ENCODE data around the gene APOF. TPM values are rescaled to one million over a fixed set of nuclear protein-coding genes. Genes with fewer than 3 reads are reported as not detected.
A peak's percentile ranks its signal among the peaks of the same experiment; 100 is the strongest.

Gene APOF
- total and polyA plus RNA-seq, 4 donors: 0.12 TPM; not detected in 3

DNA sequence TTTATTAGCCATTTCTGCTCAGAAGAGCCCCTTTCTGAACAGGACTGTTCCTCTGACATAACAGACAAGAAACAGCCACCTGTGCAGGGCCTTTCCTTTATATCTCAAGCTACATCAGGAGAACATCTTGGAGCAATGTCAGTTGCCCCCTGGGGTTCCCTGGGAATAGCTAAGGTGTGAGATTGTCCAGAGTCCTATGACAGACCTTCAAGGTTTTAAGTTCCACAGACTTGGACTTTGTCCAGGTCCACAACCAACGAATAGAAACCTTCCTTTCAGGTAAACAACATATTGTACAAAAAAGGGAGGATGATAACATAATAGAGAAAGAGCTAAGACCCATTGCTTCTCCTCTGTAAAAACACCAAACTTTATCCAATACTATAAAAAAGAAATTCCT, 21.0 kb downstream of the APOF start:
- Histone ChIP-seq H3K27me3 (ENCODE audit: control insufficient read depth in 3 of 3, insufficient read depth in 3 of 3, low read length in 2 of 3) (no peaks in the 10 kb centered on the region), H3K4me1 (ENCODE audit: control insufficient read depth in 5 of 5, insufficient read depth in 5 of 5, low read length in 5 of 5) (peaks cover 0 to 4% (median 0%) of the 10 kb centered on the region in 5 donors), H3K9ac (ENCODE audit: insufficient read depth in 1 of 2, low read length in 2 of 2) (no peak overlapping the region), H3K4me3 (no peak overlapping the region), H3K27ac (ENCODE audit: low read depth in 1 of 2, low read length in 1 of 2) (no peak overlapping the region), H3K9me3 (ENCODE audit: control insufficient read depth in 4 of 4, insufficient read depth in 3 of 4, low read length in 3 of 4) (no peaks in the 10 kb centered on the region), H3K36me3 (ENCODE audit: control insufficient read depth in 4 of 4, insufficient read depth in 4 of 4, low read length in 4 of 4) (peaks cover 15 to 26% (median 24%) of the 10 kb centered on the region in 4 donors)
- WGBS, 2 donors: 45 to 69% methylated on average over 1 of the region's 1 CpG
- ATAC-seq (ENCODE audit: insufficient read depth, low FRiP score): no peak
- no peak for DNase-seq
- TF ChIP-seq, protein P1, sequence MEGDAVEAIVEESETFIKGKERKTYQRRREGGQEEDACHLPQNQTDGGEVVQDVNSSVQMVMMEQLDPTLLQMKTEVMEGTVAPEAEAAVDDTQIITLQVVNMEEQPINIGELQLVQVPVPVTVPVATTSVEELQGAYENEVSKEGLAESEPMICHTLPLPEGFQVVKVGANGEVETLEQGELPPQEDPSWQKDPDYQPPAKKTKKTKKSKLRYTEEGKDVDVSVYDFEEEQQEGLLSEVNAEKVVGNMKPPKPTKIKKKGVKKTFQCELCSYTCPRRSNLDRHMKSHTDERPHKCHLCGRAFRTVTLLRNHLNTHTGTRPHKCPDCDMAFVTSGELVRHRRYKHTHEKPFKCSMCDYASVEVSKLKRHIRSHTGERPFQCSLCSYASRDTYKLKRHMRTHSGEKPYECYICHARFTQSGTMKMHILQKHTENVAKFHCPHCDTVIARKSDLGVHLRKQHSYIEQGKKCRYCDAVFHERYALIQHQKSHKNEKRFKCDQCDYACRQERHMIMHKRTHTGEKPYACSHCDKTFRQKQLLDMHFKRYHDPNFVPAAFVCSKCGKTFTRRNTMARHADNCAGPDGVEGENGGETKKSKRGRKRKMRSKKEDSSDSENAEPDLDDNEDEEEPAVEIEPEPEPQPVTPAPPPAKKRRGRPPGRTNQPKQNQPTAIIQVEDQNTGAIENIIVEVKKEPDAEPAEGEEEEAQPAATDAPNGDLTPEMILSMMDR (IDR thresholded peaks at IDR 0.05; ENCODE audit: control extremely low read depth, extremely low read depth): no peak

DNA sequence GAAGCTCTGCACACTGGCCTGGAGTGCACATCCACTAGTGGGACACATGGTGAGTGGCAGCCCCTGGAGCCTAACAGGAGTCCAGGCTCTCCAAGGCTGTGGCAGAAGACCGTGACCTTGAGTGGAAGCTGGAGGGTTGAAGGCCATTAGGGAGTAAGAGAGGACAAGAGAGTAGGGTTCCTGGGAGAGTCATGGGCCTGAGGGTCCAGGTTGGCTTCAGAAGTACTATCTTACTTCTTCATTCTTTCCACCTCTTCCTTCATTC, 23.6 kb downstream of the APOF start:
- Histone ChIP-seq H3K27me3 (ENCODE audit: control insufficient read depth in 3 of 3, insufficient read depth in 3 of 3, low read length in 2 of 3) (no peaks in the 10 kb centered on the region), H3K9me3 (ENCODE audit: control insufficient read depth in 4 of 4, insufficient read depth in 3 of 4, low read length in 3 of 4) (no peaks in the 10 kb centered on the region), H3K4me1 (ENCODE audit: control insufficient read depth in 5 of 5, insufficient read depth in 5 of 5, low read length in 5 of 5) (peaks cover 0 to 7% (median 3%) of the 10 kb centered on the region in 5 donors), H3K36me3 (ENCODE audit: control insufficient read depth in 4 of 4, insufficient read depth in 4 of 4, low read length in 4 of 4) (peaks cover 6 to 14% (median 12%) of the 10 kb centered on the region in 4 donors), H3K9ac (ENCODE audit: insufficient read depth in 1 of 2, low read length in 2 of 2) (no peak overlapping the region), H3K4me3 (no peak overlapping the region), H3K27ac (ENCODE audit: low read depth in 1 of 2, low read length in 1 of 2) (no peak overlapping the region)
- no peak for ATAC-seq (ENCODE audit: insufficient read depth, low FRiP score)
- 92 to 100% methylated on average over 1 of the region's 1 CpG for WGBS, 2 donors
- no peak for DNase-seq
- TF ChIP-seq, protein P1 (IDR thresholded peaks at IDR 0.05; ENCODE audit: control extremely low read depth, extremely low read depth): no peak

DNA sequence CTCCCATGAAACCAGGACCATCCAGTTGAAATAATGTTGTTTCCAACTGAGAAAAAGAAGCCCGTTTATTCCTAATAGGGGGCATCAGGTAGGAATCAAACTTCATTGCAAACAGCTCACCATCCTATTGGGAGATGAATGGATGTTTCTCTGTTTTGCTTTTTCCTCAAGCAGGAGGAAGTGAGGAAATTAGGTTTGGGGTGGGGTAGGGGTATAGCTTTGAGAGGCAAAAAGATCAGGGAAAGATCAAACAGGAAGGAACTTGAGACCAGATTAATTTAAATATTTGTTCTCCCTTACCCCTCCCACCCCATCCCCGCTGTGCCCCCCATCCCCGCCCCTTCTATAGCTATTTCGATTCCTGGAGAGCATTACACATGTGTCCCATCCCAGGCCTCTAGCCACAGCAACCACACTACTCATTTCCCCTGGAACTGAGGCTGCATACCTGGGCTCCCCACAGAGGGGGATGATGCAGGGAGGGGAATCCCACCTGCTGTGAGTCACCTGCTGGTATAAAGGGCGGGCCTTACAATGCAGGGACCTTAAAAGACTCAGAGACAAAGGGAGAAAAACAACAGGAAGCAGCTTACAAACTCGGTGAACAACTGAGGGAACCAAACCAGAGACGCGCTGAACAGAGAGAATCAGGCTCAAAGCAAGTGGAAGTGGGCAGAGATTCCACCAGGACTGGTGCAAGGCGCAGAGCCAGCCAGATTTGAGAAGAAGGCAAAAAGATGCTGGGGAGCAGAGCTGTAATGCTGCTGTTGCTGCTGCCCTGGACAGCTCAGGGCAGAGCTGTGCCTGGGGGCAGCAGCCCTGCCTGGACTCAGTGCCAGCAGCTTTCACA, 24.1 kb downstream of the APOF start, which contains the start of gene IL23A:
Gene IL23A (plus strand): TSS at position 577 of the 850 bp plus-strand sequence. CDS start 161 bp downstream, at position 738.
- no peak for DNase-seq
- TF ChIP-seq, protein P1 (IDR thresholded peaks at IDR 0.05; ENCODE audit: control extremely low read depth, extremely low read depth): no peak
- H3K27me3 ChIP-seq (ENCODE audit: control insufficient read depth in 3 of 3, insufficient read depth in 3 of 3, low read length in 2 of 3): no peaks in the 10 kb centered on the region
- peaks cover 0 to 7% (median 3%) of the 10 kb centered on the region in 5 donors for H3K4me1 ChIP-seq (ENCODE audit: control insufficient read depth in 5 of 5, insufficient read depth in 5 of 5, low read length in 5 of 5)
- H3K27ac ChIP-seq (ENCODE audit: low read depth in 1 of 2, low read length in 1 of 2): no peak within 1 kb of the TSS
- H3K36me3 ChIP-seq (ENCODE audit: control insufficient read depth in 4 of 4, insufficient read depth in 4 of 4, low read length in 4 of 4): peaks cover 6 to 8% (median 7%) of the 10 kb centered on the region in 4 donors
- H3K9ac ChIP-seq (ENCODE audit: insufficient read depth in 1 of 2, low read length in 2 of 2): peak within 1 kb of the TSS in 1 of 2 donors; percentile 28
- H3K4me3 ChIP-seq: no peak within 1 kb of the TSS
- ATAC-seq (ENCODE audit: insufficient read depth, low FRiP score): no peak
- WGBS, 2 donors: 30 to 35% methylated on average over 9 of the region's 9 CpGs
- H3K9me3 ChIP-seq (ENCODE audit: control insufficient read depth in 4 of 4, insufficient read depth in 3 of 4, low read length in 3 of 4): no peaks in the 10 kb centered on the region

Measured in lung (tissue), 12 donors.